Superior temporal gyrus (tissue), 1 donor: ENCODE data around the gene MAD2L2.

Source experiments
- DNase-seq: peaks from one replicate; pipeline ENCODE4 v3.0.0-alpha.2; 2016; ENCODE audit errors: extremely low spot score

MAD2L2 gene

DNA sequence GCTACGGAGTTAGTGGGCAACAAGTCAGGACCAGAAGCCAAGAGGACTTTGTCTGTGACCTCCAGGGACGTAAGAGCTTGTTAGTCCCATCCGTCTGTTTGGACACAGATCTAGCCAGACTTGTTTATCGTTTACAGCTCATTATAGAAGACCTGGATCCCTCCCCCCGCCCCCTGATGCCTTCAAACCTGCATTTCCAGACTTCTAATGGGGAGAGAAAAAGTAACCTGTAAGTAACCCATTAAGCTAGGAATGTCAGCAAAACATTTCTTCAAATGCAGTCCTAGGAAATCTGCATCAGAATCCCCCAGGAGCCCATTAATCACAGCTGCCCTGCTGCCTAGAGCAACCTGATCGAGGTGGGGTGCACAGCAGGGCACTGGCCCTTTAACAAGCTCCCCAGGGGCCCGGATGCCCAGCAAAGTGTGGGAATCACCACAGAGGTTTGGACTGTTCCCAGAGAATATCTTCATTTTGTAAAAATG lies 1.4 kb upstream of the MAD2L2 start:
- no peak for DNase-seq

DNA sequence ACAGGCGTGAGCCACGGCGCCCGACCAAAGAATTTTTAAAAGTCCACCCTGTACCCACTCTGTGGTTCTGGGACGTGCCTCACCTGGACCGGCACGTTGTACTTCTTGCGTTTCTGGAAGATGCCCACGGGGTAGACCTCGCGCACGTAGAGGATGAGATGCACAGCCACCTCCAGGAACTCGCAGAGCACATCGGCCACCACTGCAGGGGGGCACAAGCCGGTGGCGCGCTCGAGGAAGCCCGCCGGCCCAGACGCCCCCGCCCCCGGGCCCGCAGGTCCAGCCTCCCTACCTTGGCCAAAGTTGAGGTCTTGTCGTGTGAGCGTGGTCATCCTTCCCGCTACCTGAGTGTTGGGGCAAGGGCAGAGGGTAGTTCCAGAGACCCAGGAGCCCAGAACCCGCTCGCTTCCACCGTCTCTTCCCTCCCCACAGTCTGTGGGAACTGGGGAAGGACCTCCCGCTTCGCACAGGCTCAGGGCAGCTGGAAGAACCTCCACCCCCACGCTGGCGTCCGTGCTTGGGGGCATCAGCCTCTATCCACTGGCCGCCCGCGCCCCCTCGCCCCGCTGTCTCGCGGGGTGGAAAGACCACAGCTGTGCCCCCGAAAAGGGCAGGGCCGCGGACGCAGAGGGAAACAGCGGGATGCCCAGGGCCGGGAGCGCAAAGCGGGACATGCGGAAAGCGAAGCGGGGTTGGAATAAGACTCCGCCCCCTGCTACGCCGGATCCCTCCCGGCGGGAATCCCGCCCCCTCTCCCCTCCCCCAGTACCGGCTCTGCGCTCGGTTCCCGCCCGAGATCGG lies 478 bp downstream of the MAD2L2 start:
- DNase-seq = no peak

DNA sequence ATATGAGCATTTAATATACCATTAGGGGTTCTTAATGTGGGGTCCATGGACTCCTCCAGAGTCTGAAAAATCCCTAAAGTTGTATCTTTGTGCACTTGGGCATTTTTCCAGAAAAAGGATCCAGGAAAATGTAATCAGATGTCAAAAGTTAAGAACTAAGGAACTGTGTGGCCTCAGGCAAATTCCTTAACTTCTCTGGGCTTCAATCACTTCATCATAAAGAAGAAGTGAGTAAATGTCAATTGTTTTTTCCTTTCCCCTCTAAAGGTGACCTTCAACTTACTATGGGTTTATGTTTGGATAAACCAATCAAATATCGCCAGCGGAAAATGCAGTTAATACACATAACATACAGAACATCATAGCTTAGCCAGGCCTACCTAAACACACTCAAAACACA lies 2.5 kb downstream of the MAD2L2 start:
- DNase-seq = no peak

DNA sequence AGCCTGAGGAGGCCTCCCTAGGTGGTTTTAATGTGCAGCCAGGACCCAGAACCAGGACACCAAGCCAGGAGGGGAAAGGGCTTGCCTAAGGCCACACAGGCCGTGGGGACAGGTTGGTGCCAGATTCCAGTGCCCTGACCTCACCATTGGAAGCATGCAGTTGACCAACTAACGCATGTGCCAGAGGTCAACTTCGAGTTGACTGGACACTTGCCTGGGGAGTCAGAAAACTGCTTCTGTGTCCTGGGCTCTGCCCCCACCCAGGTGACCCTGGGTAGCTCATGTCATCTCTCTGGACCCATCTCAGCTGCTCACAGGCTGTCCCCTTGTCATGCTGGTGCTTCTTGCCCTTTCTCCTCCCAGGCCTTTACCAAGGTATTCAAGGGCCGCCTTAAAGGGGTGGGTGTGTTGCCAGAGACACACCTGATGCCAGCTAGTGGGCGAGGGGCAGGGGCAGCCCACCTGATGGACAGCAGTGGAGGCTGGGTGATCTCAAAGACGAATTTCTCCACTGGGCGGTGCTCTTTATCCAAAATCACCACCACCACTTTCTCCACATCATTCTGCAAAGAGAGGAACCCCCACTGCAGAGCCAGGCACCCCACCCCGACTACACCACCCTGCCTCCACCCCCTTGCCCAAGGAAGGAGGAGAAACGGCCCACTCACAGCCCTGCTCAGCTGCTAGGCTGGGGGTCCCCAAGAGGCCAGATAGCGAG lies 4.4 kb downstream of the MAD2L2 start:
- no peak for DNase-seq

DNA sequence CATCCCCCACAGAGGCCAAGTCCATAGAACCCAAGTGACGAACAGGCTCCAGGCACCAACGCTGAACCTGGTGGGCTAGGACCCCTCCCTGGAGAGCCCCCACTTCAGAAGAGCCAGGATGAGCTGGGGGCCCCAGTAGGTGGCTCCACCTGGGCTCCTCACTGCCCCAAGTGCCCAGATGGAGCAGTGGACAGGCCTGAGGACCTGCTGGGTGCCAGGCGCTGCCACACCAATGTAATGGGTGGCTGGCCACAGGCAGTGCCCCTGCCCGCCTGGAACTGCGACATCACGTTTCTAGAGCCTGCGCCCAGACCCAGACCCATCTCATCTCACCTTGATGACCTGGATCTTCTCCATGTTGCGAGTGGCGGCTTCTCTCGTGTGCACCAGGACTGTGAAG lies 5.6 kb downstream of the MAD2L2 start:
- no peak for DNase-seq

DNA sequence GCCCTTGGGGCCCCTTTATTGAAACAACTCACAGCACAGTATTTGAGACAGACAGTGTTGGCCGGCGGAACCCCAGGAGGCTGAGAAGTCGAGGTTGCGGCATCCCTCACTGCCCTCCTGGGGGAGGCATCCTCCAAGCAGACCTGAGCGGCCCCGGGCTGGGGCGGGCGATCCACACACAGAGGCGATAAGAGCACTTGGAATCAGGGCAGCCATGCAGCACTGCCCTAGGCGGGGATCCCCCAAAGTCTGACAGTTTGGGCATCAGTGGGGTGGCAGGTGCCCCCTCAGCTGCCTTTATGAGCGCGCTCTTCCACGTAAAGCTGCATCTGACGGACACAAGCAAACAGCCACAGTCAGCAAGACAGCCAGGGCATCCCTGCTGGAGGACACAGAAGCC lies 6.5 kb downstream of the MAD2L2 start:
- no peak for DNase-seq

DNA sequence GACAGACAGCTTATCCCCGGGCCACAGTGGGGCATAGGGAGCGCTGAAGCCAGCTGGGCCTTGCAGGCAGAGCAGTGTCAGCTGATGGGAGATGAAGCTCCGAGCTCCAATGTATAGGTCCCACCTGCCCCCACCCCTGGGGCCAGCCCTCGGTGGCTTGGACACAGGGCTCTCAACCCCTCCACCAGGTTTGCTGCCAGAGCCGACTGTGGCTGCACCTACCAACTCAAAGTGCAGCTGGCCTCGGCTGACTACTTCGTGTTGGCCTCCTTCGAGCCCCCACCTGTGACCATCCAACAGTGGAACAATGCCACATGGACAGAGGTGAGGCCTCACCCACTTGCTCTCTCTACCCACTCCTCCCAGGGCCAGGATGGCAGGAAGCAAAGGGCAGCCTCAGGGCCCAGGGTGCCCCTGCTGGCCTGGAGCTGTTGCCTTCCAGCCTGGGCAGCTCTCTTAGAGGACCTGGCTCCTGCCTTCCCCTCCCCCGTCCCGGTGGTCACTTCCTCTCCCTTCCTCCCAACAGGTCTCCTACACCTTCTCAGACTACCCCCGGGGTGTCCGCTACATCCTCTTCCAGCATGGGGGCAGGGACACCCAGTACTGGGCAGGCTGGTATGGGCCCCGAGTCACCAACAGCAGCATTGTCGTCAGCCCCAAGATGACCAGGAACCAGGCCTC lies 7.7 kb downstream of the MAD2L2 start:
- DNase-seq = no peak

DNA sequence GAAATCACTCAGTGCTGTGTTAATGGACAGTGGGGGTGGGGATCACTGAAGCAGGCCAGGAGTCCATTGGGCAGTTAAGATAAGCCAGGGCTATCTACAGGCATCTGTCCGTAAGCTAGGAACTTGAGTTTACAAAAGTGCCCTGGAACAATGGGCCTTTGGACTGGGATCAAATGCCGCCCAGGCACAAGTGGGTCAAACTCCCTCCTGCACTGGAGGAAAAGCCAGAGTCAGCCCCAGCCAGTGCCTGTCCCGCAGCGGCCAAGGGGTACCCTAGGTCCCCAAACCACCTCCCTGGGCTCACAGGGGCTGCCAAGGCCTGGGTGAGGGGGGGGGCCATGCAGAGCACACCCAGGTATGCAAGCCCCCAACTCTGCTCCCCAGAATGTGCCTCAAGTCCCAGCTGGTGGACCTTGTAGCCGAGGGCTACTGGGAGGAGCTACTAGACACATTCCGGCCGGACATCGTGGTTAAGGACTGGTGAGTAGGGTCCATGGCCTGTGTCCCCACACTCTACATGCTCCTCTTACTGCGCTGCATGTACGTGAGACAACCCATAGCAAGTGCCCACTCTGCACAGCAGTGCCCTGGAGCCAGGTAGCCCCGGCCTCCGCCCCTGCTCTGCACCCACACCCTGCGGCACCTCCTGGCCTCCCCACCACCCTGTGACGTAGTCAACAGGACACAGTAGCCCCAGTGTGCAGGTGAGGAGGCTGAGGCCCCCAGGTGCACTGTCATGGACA lies 9.2 kb downstream of the MAD2L2 start:
- DNase-seq = no peak

DNA sequence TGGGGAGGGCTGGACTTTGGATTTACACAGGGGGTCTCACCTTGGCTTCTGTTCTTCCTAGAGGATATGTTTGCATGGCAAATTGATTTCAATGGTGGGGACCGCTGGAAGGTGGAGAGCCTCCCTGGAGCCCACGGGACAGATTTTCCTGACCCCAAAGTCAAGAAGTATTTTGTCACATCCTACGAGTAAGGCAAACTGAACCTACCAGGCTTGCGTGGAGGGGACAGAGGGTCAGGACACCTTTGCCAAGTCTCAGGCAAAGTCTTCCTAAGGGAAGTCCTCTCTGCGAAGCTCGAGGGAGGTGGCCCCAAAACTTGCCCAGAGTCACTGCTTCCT lies 9.8 kb downstream of the MAD2L2 start:
- no peak for DNase-seq

DNA sequence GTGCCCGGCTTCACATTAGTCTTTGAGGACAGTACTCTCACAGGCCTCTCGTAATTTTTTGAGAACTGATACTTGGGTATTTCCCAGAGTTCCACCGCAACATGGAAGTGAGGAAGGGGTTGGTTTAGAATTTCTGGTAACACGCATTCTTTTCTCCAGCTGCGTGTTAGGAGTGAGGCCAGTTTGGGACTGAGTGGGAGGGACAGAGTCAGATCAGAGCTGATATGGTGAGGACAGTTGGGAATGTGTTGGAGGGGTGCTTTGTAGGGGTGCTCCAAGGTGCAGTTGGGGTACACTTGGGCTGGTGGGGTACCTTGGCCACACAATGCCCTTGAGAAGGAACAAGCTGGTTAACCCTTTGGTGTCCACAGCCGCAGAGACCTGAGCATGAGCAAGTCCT lies 10.2 kb downstream of the MAD2L2 start:
- no peak for DNase-seq

DNA sequence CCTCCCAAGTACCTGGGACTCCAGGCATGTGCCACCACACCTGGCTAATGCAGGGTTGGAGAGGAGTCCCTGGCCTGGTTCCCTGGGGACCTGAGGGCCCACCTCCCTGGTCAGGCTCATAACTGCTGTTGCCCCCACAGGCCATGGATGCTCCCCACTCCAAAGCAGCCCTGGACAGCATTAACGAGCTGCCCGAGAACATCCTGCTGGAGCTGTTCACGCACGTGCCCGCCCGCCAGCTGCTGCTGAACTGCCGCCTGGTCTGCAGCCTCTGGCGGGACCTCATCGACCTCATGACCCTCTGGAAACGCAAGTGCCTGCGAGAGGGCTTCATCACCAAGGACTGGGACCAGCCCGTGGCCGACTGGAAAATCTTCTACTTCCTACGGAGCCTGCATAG lies 12.4 kb downstream of the MAD2L2 start:
- no peak for DNase-seq

DNA sequence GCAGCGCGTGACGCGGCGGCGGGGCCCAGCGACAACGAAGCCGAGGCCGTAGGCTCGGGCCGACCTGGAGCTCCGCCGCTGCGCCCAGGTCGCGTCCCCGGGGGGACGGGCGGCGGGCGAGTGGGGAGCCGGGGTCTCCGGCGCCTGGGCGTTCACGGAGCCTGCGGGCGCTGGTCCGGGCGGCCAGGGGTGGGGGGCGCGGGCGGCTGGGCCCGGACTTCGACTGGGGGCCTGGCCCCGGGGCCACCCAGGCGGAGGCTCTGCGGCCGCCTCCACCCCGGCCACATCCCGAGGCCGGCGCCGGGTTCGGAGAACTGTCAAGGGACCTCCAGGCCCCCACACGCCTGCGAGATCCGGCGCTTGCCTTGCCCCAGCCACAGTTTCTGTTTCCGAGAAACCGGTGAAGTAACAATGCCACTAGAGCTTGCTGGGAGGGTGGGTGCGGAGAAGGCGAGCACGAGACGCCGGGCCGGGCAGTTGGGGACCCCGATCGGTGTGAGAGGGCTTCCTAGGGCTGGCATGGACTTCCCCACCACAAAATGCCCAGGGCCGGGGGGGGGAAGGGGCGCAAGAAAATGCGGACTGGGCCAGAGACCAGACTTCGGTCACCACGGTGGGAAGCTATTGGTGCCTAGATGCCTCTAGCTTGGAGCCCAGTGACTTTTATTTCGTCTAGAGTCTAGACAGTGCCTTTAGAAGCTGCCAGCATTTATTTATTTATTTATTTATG lies 16.4 kb downstream of the MAD2L2 start:
- DNase-seq = no peak

DNA sequence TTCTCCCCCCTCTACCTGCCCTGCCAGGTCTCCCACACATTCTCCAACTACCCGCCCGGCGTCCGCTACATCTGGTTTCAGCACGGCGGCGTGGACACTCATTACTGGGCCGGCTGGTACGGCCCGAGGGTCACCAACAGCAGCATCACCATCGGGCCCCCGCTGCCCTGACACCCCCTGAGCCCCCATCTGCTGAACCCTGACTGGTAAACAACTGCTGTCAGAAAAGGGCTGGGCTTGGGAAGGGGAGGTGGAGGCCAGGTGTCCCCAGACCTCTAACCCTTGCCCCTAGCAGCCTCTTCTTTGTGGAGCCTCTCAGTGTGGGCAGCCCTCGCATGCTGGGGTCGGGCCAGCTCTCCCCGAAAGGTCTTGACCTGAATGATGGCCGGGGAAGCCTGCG lies 19.8 kb downstream of the MAD2L2 start:
- DNase-seq = no peak

DNA sequence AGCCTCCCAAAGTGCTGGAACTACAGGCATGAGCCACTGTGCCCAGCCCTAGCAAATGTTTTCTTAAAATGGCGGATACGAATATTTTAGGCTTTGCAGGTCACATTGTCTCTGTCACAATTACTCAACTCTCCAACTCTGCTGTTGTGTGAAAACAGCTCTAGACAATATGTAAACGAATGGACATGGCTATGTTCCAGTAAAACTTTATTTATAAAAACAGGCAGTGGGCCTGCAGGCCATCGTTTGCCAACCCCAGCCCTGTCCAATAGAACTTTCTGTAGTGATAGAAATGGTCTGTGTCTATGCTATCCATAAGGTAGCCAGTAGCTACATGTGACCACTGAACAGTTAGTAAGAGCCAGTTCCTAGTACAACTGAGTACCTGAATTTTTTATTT lies 21.2 kb downstream of the MAD2L2 start:
- no peak for DNase-seq

DNA sequence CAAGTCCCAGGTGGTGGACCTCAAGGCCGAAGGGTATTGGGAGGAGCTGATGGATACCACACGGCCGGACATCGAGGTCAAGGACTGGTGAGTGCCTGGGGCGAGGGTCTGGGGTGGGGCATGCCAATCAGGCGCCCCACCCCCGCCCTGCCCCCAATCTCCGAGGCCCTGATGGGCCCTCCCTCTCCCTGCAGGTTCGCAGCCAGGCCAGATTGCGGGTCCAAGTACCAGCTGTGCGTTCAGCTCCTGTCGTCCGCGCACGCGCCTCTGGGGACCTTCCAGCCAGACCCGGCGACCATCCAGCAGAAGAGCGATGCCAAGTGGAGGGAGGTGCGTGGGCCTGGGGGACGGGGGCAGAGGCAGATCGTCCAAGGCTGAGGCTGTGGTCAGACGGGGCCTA lies 22.4 kb downstream of the MAD2L2 start:
- DNase-seq = no peak

DNA sequence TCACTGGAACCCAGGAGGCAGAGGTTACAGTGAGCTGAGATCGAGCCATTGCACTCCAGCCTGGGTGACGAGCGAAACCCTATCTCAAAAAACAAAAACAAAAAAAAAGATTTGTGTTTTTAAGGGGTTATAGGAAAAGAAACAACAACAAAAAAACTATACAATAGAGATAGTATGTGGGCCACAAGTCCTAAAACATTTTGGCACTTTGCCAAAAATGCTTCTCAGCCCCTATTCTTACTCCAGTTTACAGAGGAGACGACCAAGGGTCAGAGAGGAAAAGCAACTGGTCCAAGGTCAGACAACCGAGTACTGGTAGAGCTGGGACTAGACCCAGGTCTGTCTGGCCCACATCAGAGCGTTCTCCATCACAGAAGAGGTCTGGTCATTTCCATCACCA lies 23.3 kb downstream of the MAD2L2 start:
- DNase-seq = no peak

DNA sequence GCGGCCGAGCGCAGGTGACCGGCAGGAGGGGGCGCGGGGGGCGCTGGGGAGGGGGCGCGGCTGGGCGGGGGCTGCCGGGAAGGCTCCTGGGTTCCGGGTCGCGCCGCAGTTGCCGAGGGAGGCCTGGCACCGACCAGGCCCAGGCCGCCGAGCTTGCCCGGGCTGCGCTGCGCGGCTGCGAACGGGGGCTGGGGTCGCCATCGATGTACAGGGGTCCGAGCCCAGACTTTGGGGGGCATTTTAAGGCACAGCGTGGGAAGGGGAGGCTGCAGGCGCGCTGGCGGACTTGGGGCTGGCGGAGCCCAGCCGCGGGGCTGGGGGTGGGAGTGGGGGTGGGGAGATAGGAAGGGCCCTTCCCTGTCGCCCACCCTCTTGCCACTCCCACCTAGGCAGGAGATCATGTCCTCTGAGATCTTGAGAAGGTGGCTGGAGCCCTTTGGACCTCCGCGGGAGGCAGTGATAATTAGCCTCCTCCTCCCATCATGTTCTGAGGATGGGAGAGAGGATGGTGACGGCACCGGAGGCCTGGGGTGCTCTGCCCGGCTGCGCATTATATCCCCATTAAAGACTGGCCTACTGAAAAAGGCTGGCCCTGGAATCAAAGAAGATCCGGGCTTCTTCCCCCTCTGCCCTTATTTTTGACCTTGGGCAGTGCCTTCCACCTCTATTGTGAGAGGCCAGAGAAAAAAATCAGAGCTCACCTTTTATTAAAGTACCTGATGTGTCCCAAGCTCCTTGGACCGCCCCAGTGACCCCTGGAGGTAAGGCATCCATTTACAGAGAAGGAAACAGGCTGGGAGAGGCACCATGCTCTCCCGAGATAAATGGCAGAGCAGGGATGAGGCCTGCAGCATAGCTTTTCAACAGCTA lies 25.8 kb downstream of the MAD2L2 start:
- DNase-seq = no peak

DNA sequence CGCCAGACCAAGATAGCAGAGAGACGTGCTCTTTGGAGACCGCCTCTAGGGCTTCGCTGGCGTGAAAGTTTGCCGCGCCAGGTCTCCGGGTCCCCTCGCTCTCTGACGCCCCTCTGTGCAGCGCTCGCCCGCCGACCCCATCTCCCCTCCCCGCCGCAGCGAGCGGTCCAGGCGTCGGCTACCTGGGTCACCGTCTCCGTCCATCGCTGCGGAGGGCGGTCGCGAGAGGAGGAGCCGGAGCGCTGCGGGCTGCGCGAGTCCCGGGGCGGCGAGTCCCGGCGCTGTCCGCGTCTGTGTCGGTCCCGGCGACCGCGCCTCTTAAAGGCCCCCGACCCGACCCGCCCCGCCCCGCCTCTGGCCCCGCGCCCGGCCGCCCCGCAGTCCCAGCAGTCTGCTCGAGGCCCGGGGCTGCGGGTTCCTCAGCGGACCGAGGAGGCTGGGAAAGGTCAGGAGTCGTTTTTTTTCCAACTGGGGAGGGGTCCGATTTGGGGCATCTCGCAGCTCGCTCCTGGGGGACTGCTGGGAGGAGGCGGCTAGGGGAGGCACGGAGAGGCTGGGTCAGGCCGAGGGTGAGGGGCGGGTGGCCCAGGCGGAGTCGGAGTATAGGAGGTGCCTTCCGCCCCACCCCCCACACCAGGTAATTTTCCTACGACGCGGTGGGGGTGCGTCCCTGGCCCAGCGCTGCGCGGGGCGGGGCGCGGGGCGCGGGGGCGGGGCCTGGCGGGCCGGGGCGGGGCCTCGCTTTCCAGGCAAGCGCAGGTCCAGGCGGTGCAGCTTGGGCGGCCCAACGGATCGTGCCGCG lies 26.6 kb downstream of the MAD2L2 start, which contains the start of the genes FBXO2 and FBXO44:
Gene FBXO2, minus strand, starts transcription at position 293 of the 802 bp plus-strand sequence. Its CDS starts 89 bp downstream, at position 204.
Gene FBXO44, plus strand, starts transcription at position 741 of the 802 bp plus-strand sequence. CDS start 959 bp downstream, outside the sequence.
- no peak for DNase-seq

DNA sequence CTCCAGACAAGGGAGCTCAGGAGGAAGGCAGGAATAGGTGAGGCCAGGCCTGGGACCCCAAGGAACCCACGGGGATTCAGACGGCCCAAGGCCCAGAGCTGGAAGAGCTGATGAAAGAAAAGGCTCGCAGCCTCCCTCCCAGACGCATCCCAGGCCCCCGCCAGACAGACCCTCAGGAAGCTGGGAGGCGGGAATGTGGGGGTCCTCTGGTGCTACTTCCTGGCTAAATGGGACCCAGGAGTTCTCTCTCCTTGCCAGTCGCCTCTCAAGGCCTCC lies 27.1 kb downstream of the MAD2L2 start:
- no peak for DNase-seq
